ENCODE results near the gene CERK.
"Not testable (repeated sequence)": the region's sequence is repeated elsewhere in the genome, so short reads cannot be mapped to it uniquely, and the experiment has no call there.

The CERK gene

DNA sequence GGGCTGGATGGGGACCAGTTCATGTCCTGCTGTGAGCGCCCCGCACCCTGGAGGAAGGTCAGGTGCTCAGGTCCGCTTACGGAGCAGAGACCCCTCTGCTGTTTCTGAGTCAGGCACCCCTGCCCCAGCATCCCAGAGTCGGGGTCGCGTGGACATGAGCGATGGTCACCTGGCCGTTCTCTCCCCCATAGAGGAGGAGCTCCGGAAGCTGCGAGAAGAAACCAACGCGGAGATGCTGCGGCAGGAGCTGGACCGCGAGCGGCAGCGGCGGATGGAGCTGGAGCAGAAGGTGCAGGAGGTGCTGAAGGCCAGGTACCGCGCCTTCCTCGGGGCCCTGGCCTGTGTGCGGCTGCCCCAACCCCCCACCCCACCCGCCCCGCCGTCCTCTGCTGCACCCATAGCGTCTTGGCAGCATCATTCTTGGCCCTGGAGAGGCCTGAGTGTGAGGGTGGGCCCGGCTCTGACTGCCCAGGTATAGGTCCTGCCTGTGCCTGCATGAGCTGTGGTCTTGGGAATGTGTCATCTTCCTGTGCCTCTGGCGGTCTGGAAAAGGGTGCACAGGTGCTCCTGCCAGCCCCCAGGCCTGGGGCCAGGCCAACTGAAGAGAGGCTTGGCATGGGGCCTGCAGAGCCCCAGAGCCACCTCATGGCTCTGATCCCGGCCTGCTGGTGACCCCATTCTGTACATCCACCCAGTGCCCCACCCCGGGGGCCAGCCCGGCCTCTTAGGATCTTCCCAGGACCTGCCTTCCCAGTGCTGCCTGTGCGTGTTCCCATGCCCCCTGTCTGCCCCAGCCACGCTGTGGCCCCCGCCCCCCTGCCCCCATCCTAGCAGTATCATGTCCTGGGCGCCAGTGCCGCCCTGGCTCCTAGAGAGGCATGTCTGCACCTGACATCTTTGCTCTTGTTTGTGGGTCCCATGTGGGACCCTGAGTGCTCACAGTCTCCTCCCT is 79.8 kb downstream of the CERK start:
- DNase-seq: no peak

GRCh38 chr22:46657655-46657953 is 80.4 kb downstream of the CERK start:
- no peak for DNase-seq

DNA sequence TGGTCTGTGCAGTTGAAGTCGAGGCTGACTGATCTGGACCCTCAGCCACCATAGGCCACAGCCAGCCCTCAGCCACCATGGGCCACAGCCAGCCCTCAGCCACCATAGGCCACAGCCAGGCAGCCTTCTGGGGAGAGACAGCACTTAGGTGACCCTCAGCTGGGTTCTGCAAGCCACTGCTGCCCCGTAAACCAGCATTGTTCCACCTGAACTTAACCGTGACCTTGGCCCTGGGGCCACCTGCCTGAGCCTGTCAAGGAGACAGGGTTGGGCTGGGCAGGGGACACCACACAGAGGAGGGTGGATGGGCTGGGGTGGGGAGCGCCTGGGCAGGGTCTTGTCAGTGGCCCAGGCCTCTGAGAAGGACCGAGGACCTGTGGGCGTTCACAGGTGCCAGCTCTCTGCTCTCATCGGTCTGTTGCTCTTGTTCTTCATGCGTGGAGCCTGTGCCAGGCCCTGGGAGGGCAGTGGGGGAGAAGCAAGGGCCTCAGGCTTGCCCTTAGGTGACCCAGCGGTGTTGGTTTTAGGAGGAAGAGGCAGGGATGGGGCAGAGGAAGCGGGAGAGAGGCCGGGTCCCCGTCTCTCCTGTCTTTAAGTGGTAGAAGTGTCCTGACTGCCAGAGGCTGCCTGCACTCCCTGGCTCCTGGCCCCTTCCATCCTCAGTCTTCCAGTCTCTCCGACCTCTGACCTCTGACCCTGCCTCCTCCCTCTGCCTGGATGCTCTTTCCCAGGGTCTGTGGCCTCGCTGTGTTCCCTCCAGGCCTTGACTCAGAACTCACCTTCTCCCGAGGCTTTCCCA is 81.0 kb downstream of the CERK start:
- no peak for DNase-seq

DNA sequence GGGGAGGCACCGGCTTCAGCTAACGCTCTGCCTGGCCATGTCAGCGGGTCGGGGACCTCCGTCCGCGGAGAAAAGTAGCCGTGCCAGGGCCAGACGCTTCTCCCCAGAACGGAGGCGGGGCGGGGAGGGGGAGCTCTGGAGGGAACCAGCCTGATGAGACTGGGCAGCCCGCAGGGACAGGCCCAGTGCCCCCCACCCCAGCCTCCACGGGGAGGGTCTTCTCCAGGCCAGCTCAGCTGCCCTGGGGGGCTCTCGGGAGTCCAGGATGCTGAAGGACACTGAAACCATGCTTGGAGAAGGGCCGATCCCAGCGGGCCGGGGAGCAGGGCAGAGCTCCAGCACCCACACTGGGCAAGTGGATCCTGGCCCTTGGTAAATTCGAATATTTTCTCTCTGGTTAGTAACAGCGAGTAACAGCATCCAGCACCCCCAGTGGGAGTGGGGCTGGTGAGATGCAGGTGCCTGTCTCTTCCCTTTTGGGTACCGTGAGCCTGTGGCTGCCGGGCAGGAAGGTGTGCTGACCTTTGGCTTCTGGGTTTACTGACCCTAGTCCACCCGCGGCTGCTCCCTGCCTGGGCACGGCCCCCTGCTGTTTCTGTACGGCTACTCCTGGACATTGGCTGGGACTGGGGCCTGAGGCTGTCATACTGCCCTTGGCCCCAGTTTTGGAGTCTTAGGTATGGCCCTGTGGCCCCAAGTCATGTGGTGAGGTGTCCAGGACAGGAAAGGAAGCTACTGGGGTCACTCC is 82.0 kb downstream of the CERK start:
- DNase-seq: no peak

GRCh38 chr22:46654927-46655595 is 83.0 kb downstream of the CERK start:
- no peak for DNase-seq

DNA sequence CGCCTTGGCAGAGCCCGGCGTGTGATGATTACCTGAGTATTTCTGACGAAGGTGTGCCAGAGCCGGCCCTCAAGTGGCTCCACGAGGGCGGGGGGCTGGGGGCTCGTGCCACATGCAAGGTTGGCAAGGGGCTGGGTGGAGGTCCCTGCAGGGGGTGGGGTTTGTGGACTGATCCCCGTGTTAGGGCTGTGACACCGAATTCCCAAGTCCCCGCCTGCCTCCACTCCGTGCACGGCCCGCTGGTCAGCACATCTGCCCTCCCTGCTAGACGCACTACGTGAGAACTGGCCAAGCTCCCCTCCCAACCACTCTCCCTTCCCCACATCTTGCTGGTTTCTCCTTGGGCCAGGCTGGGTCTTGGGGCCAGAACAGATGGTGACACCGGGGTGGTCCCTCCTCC is 83.6 kb downstream of the CERK start:
- DNase-seq: no peak

DNA sequence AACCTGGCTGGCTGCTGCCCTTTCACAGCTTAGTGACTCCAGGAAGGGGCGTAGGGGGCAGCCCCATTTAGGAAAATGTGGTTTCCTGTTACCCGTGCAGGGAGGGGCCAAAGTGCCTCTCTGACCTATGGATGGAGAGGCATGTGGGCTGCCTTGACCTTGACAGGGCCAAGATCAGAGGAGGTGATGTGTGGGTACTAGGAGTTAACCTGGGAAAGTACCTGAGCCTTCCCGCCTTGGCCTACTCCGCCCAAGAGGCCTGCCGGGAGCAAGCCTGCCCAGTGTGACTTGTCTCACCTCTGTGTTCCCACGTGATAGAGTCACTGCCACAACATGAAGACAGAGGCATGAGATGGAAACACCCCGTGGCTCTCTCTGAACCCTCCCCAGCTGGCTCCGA is 84.5 kb downstream of the CERK start:
- DNase-seq: no peak

DNA sequence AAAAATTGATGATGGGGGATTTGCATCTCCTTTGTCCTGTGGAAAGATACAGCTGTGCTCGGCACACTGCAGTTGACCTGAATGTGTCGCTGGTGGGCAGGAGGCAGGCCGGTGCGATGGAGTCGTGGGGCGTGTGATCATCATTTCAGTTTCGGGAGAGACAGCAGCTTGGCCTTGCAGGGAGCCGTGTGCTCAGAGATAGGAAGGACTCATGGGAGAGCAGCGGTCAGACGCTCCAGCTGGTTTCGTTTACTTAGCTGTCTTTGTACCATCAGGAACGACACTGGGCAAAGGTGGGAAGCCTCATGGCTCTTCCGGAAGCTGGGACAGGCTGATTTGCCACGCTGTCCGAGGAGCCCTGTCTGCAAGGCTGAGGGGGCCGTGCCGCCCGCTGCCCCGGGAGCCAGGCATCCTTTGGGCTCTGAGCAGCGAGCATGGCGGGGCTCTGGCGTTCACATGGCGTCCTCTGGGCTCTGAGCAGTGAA is 85.2 kb downstream of the CERK start:
- DNase-seq: no peak

GRCh38 chr22:46652081-46652846 is 85.8 kb downstream of the CERK start:
- no peak for DNase-seq

GRCh38 chr22:46651316-46651715 is 86.7 kb downstream of the CERK start:
- DNase-seq: no peak

- DNase-seq: no peak
These were observed 87.8 kb downstream of the CERK start for GRCh38 chr22:46650078-46650810.

GRCh38 chr22:46649141-46650077 is 88.6 kb downstream of the CERK start:
- DNase-seq: no peak

GRCh38 chr22:46648225-46648820 is 89.7 kb downstream of the CERK start:
- DNase-seq: not testable (repeated sequence)

DNA sequence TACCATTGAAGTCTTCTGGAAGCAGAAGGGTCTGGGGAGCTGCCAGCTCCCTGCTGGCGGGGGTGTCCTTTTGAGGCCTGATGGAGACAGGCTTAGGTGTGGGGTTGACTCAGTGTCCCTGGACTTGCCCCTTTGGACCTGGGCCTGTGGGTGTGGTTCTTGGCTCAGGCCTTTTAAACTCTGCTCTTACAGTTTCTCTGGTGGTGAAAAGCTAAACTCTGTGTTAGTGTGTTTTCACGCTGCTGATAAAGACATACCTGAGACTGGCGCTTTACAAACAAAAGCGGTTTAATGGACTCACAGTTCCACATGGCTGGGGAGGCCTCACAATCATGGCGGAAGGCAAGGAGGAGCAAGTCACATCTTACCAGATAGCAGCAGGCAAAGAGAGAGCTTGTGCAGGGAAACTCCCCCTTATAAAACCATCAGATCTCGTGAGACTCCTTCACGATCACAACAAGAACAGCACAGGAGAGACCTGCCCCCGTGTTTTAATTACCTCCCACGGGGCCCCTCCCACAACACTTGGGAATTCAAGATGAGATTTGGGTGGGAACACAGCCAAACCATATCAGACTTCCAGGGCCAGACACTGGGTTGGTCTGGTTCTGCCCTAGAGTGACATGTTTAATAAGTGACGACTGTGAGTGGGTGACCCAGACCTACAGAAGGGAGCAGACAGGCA is 91.4 kb downstream of the CERK start:
- DNase-seq: no peak

DNA sequence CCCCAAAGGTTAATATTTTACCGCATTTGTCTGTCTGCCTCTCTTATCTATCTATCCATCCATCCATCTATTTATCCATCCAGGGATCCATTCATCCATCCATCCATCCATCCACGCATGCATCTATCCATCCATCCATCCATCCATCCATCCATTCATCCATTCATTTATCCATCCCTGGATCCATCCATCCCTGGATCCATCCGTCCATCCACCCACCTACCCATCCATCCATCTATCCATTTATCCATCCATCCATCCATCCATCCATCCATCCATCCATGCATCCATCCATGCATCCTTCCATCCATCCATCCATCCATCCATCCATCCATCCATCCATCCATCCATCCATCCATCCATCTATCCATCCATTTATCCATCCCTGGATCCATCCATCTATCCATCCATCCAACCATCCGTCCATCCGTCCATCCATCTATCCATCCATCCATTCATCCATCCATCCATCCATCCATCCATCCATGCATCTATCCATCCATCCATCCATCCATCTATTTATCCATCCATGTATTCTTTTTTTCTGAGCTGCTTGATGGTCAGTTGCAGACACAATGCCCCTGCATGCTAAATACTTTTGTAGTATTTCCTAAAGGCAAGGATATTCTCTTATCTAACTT is 95.1 kb downstream of the CERK start:
- DNase-seq: not testable (repeated sequence)

- DNase-seq: no peak
These were observed 96.2 kb downstream of the CERK start for GRCh38 chr22:46641811-46642266.

GRCh38 chr22:46640293-46641055 is 97.6 kb downstream of the CERK start:
- DNase-seq: no peak
